Left kidney (tissue), 2 donors: ENCODE measurements around the gene SMARCD2. TPM values are rescaled to one million over a fixed set of nuclear protein-coding genes. Genes with fewer than 3 reads are reported as not detected.
"Not testable (repeated sequence)": the region's sequence is repeated elsewhere in the genome, so short reads cannot be mapped to it uniquely, and the experiment has no call there.

Experiments used
- DNase-seq: peaks from one replicate; pipeline ENCODE4 v3.0.0-alpha.2; 2013
- polyA plus RNA-seq: library from polyadenylated mRNA; unstranded; fragments of 120-200 nt; gene quantifications from one replicate; pipeline ENCODE4 v1.2.1, GENCODE V29; 2013; ENCODE audit not compliant: insufficient read length

The SMARCD2 gene
- polyA plus RNA-seq, 1 donor: 58.9 TPM

DNA sequence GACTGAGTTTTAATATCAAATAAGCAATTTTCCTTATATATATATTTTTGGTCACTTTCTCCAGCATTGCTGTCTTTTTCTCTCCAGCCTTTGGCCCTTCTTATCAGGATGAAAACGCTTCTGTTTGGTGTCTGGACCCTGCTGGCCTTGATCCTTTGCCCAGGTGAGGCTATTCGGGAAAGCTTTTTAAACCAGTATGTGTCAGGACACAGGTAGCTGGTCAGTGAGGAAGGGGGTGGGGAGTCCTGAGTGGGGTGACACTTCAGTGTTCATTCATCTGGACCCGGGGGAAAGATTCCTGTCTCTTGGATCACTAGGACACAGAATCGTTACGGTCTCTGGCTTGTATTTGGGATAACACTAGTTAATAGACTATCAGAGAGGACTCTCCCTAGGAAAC lies 12.2 kb upstream of the SMARCD2 start:
- no peak for DNase-seq

DNA sequence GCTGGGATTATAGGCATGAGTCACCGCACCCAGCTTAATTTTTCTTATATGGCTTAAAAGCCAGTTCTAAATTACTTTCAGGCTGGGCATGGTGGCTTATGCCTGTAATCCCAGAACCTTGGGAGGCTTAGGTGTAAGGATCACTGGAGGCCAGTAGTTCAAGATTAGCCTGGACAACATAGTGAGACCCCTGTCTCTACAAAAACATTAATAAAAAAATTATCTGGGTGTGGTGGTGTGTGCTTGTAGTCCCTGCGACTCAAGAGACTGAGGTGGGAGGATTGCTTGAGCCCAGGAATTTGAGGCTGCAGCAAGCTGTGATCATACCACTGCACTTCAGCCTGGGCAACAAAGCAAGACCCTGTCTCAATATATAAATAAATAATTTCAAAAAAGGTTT lies 10.8 kb upstream of the SMARCD2 start:
- DNase-seq: no peak

DNA sequence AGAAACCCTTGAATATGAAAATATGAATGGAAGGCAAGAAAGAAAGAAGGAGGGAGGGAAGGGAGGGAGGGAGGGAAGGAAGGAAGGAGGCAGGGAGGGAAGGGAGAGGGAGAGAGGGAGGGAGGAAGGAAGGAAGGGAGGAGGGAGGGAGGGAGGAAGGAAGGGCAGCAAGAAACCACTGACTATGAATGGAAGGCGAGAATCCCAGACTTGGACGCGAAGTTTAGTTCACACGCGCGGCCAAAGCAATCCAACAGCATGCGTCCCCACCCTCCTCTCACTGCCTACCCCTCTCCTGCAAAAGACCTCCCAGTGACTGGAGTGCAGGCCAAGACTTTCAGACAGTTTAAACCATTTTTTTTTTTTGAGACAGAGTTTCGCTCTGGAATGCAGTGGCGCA lies 7.9 kb upstream of the SMARCD2 start:
- DNase-seq: no peak

DNA sequence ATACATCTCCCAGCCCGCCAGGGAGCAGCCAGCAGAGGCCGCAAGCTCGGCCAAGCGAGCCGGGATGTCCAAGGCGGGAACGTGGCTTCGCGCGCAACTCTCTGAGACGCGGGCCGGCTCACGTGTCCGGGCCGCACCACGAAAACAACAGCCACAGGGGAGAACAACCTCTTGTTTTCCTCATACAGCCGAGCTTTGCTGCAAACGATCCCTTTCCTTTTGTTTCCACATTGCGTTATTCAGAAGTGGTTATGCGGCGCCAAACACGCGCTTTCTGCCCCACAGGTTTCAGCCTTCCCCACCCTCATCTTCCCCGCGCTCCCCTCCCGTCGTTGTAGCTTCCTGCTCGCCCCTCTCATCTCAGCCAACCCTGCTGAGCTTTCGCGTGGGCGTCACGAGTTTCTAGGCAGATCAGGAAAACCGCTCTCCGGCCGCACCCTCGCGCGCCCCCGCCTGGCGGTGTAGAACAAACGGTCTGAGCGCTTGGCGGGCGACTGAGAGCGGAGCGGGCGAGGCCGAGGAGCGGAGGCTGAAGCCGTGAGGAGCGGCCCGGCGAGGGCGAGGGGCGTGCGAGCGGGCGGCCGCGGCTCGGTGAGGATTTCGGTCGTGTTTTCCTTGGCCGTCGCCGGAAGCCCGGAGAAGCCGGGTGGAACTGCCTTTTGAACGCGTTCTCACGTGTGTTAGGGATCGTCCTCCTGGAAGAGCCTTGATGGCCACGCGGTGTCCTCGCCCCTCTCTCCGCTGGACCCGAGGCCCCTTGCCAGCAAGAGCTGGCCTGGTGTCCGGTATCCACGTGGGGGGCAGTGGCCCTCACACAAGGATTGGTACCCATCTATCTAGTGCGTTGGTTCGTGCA lies 6.6 kb upstream of the SMARCD2 start:
- peak; percentile 84 for DNase-seq

DNA sequence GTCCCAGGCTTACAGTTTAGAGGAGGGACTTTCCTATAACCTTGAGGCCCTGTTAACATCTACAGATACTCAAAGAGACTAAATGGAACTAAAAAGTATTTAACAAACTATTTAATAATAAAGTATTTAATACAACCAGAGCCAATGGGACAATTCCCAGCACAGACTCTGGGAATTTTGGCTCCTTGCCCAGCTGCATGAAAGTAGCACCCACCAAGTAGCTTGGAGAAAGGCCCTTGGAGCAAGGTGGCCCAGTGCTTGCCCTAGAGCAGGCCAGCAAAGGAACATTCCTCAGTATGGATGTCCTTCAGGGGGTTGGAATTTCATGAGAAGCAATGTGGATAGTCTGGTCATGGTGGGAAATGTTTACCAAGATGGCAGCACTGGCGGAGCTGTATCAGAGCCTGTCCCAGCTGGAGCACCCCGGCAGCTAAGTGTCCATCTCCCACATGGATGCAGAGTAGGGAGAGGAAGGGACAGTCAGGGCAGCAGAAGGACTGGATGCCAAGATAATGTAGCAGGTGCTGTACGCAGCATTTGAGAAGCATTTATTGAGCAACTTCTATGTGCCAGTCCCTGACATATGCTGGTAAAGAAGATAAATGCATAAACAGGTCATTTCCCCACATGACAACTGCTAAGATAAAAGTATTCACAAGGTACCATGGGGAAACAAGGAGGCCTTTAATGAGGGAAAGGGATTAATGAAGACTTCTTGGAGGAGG lies 5.2 kb upstream of the SMARCD2 start:
- no peak for DNase-seq

DNA sequence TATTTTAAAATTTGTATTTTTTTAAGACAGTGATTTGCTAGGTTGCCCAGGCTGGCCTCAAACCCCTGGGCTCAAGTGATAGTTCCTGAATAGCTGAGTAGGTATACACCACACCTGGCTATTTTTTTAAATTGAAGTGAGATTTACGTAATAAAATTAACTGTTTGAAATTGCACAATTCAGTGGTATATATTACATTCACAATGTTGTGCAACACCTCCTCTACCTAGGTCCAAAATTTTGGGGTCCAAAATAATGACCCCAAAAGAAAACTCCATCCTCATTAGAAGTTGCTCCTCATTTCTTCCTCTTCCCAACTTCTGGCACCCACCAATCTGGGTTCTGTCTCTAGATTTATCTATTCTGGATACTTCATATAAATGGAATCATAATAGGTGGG lies 3.0 kb upstream of the SMARCD2 start:
- no peak for DNase-seq

DNA sequence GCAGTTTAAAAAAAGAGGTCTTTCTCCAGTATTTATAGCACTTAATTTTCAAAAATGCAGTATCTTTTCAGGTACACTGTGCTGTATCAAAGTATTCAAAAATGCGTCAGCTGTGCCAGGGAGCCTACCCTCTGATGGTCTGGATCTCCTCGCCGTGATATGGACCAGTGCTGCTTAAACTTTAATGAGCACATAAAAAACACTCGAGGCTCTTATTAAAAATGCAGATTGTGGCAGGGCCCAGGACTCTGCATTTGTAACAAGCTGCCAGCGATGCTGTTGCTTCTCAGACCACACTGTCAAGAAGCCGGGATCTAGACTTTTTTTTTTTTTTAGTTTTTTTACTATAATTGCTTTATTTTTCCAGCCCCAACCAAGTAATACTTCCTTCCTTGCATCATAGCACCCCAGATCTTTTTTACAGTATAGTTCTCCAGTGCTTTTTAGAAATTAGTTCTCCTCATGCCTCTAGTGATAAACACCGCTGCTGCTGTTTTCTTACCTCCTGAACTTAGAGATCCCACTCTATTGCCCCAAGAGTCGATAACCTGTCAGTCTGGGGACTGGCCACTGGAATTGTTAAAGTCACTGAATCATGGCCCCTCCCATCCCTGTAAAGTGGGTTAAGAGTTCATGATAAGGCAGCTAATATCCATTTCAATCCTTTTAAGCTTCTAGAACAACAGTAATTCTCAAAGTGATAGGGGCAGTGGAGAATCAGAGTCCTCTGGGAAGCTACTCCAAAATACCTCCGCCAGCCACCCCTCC lies 1.6 kb upstream of the SMARCD2 start:
- DNase-seq: no peak

DNA sequence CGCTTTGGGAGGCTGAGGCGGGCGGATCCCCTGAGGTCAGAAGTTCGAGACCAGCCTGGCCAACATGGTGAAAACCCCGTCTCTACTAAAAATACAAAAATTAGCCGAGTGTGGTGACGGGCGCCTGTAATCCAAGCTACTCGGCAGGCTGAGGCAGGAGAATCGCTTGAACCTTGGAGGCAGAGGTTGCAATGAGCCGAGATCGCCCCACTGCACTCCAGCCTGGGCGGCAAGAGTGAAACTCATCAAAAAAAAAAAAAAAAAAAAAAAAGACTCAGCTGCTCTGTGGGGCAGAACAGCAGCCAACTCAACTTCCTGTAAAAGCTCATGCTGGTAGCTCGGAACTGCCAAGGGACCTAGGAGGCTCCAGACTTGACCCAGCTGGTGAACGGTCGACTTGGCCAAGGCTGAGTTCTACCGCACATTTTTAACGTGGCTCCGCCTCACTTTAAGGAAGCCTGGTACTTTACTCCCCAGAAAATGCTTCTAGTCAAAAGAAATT lies 953 bp upstream of the SMARCD2 start:
- not testable (repeated sequence) for DNase-seq

DNA sequence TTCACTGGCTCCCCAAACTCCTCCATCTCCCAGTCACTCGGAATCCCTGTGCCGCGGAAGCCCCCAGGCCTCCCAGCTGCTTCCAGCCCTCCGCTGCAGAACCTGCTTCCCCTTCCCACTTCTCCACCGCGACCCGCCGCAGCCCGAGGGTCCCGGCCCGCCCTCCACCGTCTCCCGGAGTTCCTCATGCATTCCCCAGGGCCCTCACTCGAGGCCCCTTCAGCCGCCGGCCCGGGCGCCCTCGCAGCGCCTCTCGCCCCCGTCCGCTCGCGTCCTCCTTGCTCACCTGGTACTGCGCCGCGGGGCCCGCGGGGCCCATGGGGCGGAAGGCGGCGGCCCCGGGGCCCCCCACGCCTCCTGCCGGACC lies 329 bp downstream of the SMARCD2 start:
- DNase-seq: peak; percentile 34

DNA sequence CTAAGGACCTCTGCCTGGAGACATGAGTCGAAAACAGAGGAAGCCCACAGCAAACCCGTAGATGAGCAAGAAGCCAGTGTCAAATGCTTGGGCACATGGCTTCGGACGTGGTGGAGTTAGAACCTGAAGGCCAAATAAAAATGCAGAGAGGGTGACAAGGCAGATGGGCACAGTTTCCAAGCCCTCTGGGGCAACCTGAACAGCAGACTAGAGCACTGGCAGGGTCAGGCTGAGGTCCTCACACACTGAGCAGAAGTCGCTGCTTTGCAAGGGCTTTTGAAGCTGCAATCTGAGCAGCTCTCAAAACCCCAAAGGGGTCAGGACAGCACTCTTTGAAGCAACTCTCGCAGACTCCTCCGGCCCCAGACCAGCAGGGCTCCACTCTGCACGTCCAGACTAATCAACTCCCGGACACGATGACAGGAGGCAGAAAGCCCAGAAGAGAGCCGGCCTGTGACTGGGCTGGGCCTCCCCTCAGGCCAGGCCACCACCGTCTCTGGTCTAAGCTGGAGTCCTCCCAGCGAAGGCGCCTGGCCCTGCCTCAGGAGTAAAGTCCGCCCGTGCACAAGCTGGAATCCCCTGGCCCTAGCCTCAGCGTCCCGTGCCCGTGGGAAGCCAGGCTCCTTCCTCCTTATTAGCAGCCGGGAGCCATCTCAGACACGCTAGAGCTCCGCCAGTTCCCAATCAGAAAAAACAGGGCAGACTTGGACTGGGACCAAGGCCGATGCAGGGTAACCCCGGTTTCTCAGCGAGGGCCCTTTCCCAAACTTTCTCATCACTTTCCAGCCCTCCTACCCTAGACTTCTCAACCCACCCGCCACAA lies 924 bp downstream of the SMARCD2 start:
- no peak for DNase-seq

DNA sequence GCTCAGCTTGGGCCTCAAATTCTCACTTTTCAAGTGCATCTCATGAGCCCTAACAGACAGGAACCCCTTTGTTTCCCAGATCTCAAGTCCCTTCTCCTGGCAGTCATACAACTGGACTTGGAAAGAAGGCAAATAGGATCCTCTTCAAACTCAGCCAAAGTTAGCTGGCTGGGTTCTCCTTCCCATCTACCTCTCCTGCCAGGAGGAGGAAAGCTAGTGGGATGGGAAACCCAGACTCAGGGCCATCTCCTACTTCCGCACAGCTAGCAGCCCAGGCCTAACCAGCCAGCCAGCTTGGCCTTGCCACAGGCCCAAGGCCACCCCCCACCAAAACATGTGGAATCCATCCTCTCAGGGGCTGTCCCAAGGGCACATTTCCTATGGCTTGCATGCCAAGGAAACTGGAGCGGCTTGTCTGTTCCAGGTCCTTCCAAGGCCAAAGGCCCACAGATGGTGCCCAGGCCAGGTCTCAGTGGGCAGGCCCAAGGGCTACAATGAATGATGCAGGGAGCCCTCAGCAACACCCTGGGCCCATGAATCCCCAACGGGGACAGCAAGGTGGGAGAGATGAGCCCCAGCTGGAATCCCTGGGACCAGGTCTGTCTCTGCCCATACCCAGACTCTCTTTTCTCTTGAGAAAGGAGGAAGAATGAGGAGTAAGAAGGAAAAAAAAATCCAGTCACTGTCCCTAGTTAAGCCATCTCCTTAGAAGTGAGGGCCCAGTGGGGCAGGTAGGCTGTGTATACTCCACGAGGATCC lies 1.7 kb downstream of the SMARCD2 start:
- no peak for DNase-seq

DNA sequence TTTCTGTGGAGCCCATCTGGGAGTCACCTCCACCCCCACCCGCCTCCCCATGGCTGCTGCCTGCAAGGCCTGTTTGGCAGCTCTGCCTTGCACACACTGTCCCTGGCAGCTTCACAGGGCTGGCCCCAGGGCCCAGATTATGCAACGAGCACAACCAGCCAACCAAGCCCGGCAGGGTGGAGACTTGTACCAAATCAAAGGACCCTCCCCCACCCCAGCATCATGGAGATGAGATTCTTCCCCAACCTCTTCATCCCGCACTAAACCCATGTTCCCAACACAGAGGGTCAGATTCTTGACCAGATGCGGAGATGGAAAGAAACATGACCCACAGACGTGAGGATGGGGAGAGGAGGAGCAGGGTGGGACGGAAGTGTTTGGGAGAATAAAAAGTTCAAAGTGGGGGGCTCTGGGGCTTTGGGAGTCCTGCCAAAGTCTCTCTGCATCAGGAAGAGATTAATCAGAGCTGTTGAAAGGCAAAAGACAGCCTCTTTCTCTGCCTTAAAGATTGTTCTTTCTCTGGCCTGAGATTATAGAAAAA lies 3.8 kb downstream of the SMARCD2 start:
- peak; percentile 55 for DNase-seq

DNA sequence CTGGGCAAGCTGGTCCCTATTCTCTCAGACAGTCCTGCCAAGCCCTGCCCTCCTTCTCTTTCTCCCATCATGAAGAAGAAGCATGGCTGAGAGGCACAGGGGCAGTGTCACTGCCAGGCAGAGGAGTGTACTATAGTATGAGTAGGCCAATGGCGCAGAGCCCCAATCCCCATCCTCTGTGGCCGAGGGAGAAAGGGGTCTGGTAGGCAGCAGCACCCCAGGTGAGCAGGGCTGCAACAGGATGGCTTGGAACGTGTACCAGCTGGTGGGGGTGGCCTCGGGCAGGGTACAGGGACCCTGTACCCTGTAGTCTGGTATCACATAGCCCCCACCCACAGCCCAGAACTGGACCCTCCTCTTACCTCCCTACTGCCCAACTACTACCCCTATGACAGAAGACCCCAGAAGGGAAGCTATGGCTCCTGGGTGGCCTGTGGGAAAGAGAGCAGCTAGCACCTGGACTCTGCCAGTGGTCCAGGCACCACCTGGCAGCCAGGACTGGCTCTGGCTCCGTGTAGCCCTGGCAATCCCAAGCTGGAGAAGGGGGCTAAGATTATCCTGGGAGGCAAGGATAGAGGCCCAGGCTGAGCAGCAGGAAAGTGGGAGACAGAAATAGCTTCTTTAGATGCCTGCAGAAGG lies 4.4 kb downstream of the SMARCD2 start:
- DNase-seq: no peak

DNA sequence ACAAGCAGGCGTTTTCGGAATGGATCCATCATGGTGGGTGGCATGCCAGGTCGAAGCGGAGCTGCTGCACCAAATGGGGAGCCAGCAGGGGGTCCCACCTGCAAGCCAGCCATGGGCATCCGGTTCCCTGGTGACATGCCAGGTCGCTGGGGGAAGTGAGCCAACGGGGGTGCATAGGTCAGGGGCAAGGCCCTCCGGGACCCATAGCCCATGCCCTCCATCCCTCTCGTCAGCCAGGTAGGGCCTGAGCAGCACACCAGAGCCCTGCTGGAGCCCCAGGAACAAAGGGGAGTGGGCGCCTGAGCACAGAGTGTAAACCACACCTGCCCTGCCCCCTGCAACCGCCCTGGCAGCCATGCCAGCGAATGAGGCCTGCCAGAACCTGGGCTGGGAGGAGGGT lies 5.0 kb downstream of the SMARCD2 start:
- no peak for DNase-seq

DNA sequence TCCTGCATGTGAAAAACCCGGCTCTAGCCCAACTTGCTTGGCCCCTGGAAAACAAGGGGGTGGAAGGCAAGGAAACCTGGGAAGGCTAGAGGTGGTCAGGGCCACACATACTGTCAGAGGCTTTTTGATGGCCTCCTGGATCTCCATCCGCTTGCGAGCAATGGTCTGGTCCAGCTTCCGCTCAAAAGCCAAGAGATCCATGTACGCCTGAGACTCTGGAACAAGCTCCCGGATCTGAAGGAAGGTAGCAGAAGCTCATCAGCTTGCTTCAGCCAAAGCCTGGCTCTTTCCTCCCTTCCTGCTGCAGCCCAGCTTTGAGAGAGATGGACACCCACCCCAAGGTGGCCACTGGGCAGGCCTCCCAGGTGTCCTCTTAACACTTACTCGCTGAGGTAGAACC lies 5.7 kb downstream of the SMARCD2 start:
- DNase-seq: no peak

DNA sequence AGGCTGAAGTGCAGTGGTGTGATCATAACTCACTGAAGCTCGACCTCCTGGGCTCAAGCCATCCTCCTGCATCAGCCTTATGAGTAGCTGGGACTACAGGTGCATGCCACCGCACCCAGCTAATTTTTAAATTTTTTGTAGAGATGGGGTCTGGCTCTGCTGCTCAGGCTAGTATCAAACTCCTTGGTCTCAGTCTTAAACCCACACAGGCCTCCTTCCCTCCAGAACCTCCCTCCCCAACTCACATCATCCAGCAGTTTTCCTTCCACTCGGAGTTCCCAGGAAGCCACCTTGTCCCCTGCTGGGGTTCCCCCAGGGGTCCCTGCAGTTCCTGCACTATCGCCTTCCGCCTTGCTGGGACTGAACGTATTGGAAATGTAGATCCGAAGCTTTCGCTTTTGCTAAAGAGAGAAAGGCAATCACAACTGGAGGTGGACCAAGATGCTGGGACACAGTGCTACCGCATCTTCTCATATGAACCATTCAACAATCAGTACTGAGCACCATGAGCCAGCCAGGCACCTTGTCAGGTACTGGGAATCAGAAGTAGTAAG lies 7.2 kb downstream of the SMARCD2 start:
- DNase-seq: no peak

DNA sequence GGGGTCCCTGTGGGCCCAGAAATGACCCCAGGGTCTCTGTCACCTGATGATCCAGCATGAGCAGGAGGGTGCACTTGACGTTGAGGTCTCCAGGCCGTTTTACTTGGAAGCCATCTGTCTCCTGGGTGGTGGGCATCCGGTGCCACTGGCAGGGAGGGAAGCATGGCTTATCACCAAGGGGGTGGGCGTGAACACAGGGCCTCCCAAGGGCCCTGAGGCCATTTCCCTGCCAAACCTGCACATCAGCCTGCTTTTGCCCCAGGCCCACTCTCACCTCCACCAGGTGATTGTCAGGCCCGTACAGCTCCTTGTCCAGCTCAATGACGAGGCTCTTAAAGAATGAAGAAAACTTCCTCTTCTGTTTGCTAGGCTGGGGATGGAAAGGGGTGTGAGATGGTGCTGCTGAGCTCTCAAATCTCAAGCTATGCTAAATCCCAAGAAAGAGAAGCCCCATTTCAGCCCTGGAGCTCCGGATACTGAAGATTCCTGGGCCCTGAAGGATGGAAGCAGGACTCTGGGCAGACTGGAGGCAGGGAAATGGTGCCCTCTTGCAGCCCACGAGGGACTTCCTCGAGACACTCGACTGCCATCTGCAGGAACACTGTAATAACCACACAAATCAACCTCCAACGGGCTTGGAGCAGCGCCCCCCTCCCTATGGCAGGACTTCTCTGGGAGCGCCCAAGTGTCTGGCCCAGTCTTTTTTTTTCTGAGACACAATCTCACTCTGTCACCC lies 7.9 kb downstream of the SMARCD2 start:
- peak; percentile 45 for DNase-seq

DNA sequence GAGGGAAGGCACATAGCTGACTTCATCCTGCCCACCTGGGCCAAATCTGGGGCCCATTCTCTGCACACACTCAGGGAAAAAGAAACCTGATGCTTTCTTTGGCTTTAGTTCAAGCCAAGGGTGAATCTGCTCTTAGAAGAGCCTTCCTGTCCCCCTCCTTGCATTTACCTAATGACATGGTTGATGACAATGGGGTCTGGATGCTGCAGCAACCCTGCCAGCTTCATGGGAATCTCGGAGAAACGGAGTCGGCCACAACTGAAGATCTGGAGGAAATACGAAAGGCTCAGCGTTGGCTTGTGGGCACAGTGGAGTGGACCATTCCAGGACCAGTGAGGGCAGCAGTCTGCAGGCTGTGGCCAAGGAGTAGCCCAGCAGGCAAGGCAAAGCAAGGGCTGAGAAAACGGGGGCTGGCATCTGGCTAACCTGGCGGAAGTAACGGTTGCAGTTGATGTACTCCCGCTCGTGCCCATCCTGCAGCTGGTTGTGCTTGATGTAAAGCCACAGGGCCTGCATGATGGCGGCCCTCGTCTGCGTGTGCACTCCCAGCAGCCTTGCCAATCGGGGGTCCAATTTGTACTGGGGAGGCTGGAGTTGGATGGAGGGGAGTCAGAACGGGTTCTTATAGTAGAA lies 8.6 kb downstream of the SMARCD2 start:
- DNase-seq: no peak
